Heart right ventricle (tissue), 16 donors: ENCODE data around the gene CLEC10A. TPM values are rescaled to one million over a fixed set of nuclear protein-coding genes. Genes with fewer than 3 reads are reported as not detected.
A peak's percentile ranks its signal among the peaks of the same experiment; 100 is the strongest.
"Not testable (repeated sequence)": the region's sequence is repeated elsewhere in the genome, so short reads cannot be mapped to it uniquely, and the experiment has no call there.

Experiments
- ATAC-seq, 8 donors: fragments of 200-7000 bp; cut with Tn5 transposase; one replicate each; pipeline ENCODE4 v1.9.1; 2020; ENCODE audit warnings: mild to moderate bottlenecking in 8 of 8, moderate library complexity in 8 of 8, moderate number of reproducible peaks in 1 of 8
- DNase-seq, 2 donors: peaks; one replicate each; pipeline ENCODE4 v3.0.0-alpha.2; 2020
- H3K27ac ChIP-seq, 10 donors: fragments of 200-600 bp; sonication (generic) in 2 of 10; one replicate each; pipeline versions ENCODE4 v1.5.0 to v1.8.0; 2020 to 2022; ENCODE audit warnings: mild to moderate bottlenecking in 3 of 10
- H3K27me3 ChIP-seq, 7 donors: fragments of 200-600 bp; one replicate each; pipeline ENCODE4 v1.8.0; 2021 to 2022; ENCODE audit warnings: mild to moderate bottlenecking in 2 of 7
- H3K36me3 ChIP-seq, 9 donors: fragments of 200-600 bp; sonication (generic) in 1 of 9; one replicate each; pipeline versions ENCODE4 v1.5.0 to v1.8.0; 2020 to 2022; ENCODE audit warnings: mild to moderate bottlenecking in 2 of 9
- H3K4me1 ChIP-seq, 9 donors: fragments of 200-600 bp; sonication (generic) in 1 of 9; one replicate each; pipeline versions ENCODE4 v1.5.0 to v1.8.0; 2020 to 2022; ENCODE audit warnings: mild to moderate bottlenecking in 4 of 9
- H3K4me3 ChIP-seq, 10 donors: fragments of 200-600 bp; sonication (generic) in 2 of 10; one replicate each; pipeline versions ENCODE4 v1.5.0 to v1.8.0; 2020 to 2022; ENCODE audit warnings: mild to moderate bottlenecking in 7 of 10, moderate library complexity in 2 of 10
- H3K9me3 ChIP-seq, 11 donors: fragments of 200-600 bp in 10 of 11; sonication (generic) in 2 of 11; one replicate each; pipeline versions ENCODE4 v1.5.0 to v1.8.0; 2013 to 2022; ENCODE audit warnings: mild to moderate bottlenecking in 2 of 11, control low read depth in 1 of 11, moderate library complexity in 1 of 11
- CTCF ChIP-seq, 9 donors: fragments of 200-600 bp; sonication (generic) in 2 of 9; IDR thresholded peaks; one replicate each; pipeline versions ENCODE4 v1.5.0 to v1.8.0; 2021 to 2022; ENCODE audit warnings: antibody characterized with exemption in 9 of 9, mild to moderate bottlenecking in 5 of 9, moderate library complexity in 1 of 9
- WGBS, 2 donors: extraction: QIAGEN DNeasy Blood & Tissue Kit; methylation state at CpG; one replicate each; pipeline ENCODE4 v1.1.7; 2013; ENCODE audit warnings: inconsistent platforms in 1 of 2; 5-methylcytosine and 5-hydroxymethylcytosine counted together
- intact Hi-C, 10 donors: fragments of 100-400 bp; cut with DNase I; formaldehyde crosslinking; loops; one replicate each; pipeline versions ENCODE4 v1.11.1 to v1.14.2; 2022
- polyA plus RNA-seq, 2 donors: library from polyadenylated mRNA; stranded (reverse); fragments of 200-250 nt; gene quantifications; one replicate each; pipeline ENCODE4 v1.2.3, GENCODE V29; 2013
- total RNA-seq, 10 donors: library from RNA; stranded (reverse); fragmentation: NEBNext Ultra II Directional in 3 of 10; extraction: Animal tissue kit (Norgen Biotek cat#: 25700) in 3 of 10; gene quantifications; one replicate each; pipeline versions ENCODE4 v1.2.1 to v1.2.4, GENCODE V29; 2021 to 2023
- donor health status: Arrhythmogenic right ventricular cardiomyopathy.
- donor health status: ischemic (EF 13 %, LVEDD 7.1; RV severe dilation, severe dysfunction).
- donor health status: healthy with polysubstance abuse.
- donor health status: DM: no; HTN: yes; CAD: no.
- donor health status: DM: no; HTN: no; CAD: no.
- donor health status: ischemic (EF 25% LVEDD 6.9; RV normal size, moderate dysfunction).
- donor health status: ischemic (EF 25% LVEDD 5.7; RV mildly dilated, moderate dysfunction).
- donor health status: healthy.
- donor health status: DM: yes; HTN: yes; CAD: no.
- donor health status: Ischemic cardiomyopathy.
- donor health status: ischemic (EF 35%, LVEDD 5.7; RV mildly dilated, moderate dysfunction).
- donor health status: nonischemic (EF 11% LVEDD 7.7; RV severe dilation, severe dysfunction).
- donor health status: DM: yes; HTN: yes; CAD: no.
- donor health status: PGD.
- donor health status: ischemic (EF 29% LVEDD 5.4; RV normal size, mild dysfunction).
- donor health status: nonischemic (EF 23%, LVEDD 6.1; RV moderate dilation, normal function).

CLEC10A gene
- total and polyA plus RNA-seq, 12 donors = 1.4 to 26.3 (median 2.3) TPM

GRCh38 chr17:7124923-7125322 lies 44.9 kb upstream of the CLEC10A start:
- Histone ChIP-seq H3K27ac (no peak overlapping the region), H3K27me3 (peaks cover 0 to 44% (median 26%) of the 10 kb centered on the region in 7 donors), H3K4me1 (peaks cover 0 to 37% (median 0%) of the 10 kb centered on the region in 9 donors), H3K4me3 (no peak overlapping the region), H3K9me3 (no peaks in the 10 kb centered on the region), H3K36me3 (no peaks in the 10 kb centered on the region)
- WGBS, 2 donors = 85 to 87% methylated on average over 5 of the region's 5 CpGs
- ATAC-seq (no peak), DNase-seq (no peak)
- no peak for TF ChIP-seq CTCF (IDR thresholded peaks at IDR 0.05)
- intact Hi-C loops = loop anchor here in 1 of 10 donors (5.0 kb wide), 1 partner anchor 43 kb away; the partner anchor contains the start of gene CLEC10A

- no peak for DNase-seq
- ATAC-seq = no peak
- no peak for TF ChIP-seq CTCF (IDR thresholded peaks at IDR 0.05)
- Histone ChIP-seq H3K9me3 (no peaks in the 10 kb centered on the region), H3K27me3 (peaks cover 0 to 43% (median 23%) of the 10 kb centered on the region in 7 donors), H3K4me1 (peaks cover 0 to 47% (median 0%) of the 10 kb centered on the region in 9 donors), H3K27ac (no peak overlapping the region), H3K4me3 (no peak overlapping the region), H3K36me3 (no peaks in the 10 kb centered on the region)
- WGBS, 2 donors = 85 to 90% methylated on average over 4 of the region's 4 CpGs
- intact Hi-C loops = loop anchor here in 1 of 10 donors (5.0 kb wide), 1 partner anchor 42 kb away; the partner anchor contains the start of gene CLEC10A
Observed at GRCh38 chr17:7123844-7124243, 43.8 kb upstream of the CLEC10A start.

- TF ChIP-seq CTCF (IDR thresholded peaks at IDR 0.05) = no peak
- H3K27ac ChIP-seq = peak overlapping the region in 1 of 10 donors; percentile 87
- peaks cover 0 to 2% (median 0%) of the 10 kb centered on the region in 11 donors for H3K9me3 ChIP-seq
- H3K4me1 ChIP-seq = peaks cover 0 to 50% (median 0%) of the 10 kb centered on the region in 9 donors
- H3K4me3 ChIP-seq = no peak overlapping the region
- H3K36me3 ChIP-seq = no peaks in the 10 kb centered on the region
- peaks cover 0 to 35% (median 24%) of the 10 kb centered on the region in 7 donors for H3K27me3 ChIP-seq
- intact Hi-C loops = loop anchor here in 1 of 10 donors (5.0 kb wide), 1 partner anchor 40 kb away; the partner anchor contains the start of gene CLEC10A
- DNase-seq (no peak), ATAC-seq (no peak)
- WGBS, 2 donors = 36 to 49% methylated on average over 4 of the region's 4 CpGs
Observed at GRCh38 chr17:7122381-7122780, 42.3 kb upstream of the CLEC10A start.

- intact Hi-C loops = loop anchor here in 1 of 10 donors (5.0 kb wide), 1 partner anchor 38 kb away; the partner anchor contains the start of gene CLEC10A
- not testable (repeated sequence) for H3K36me3 ChIP-seq, H3K9me3 ChIP-seq, DNase-seq, H3K4me3 ChIP-seq
- H3K4me1 ChIP-seq = peaks cover 0 to 55% (median 0%) of the 10 kb centered on the region in 9 donors
- H3K27ac ChIP-seq = peak overlapping the region in 4 of 10 donors; percentile 7 to 87 (median 8)
- WGBS, 2 donors = 76 to 77% methylated on average over 12 of the region's 12 CpGs
- H3K27me3 ChIP-seq = peaks cover 0 to 35% (median 24%) of the 10 kb centered on the region in 7 donors
- ATAC-seq = peak in 5 of 8 donors; percentile 41 to 61 (median 47)
Observed at GRCh38 chr17:7120635-7121034, 40.6 kb upstream of the CLEC10A start.

- intact Hi-C loops = loop anchor here in 1 of 10 donors (5.0 kb wide), 1 partner anchor 38 kb away; the partner anchor contains the start of gene CLEC10A
- H3K4me3 ChIP-seq = no peak overlapping the region
- TF ChIP-seq CTCF (IDR thresholded peaks at IDR 0.05) = no peak
- H3K27ac ChIP-seq = peak overlapping the region in 2 of 10 donors; percentile 9 to 87
- H3K9me3 ChIP-seq = peaks cover 0 to 4% (median 0%) of the 10 kb centered on the region in 11 donors
- WGBS, 2 donors = 47 to 64% methylated on average over 2 of the region's 2 CpGs
- peaks cover 0 to 35% (median 24%) of the 10 kb centered on the region in 7 donors for H3K27me3 ChIP-seq
- H3K4me1 ChIP-seq = peaks cover 0 to 57% (median 0%) of the 10 kb centered on the region in 9 donors
- no peak for ATAC-seq
- no peaks in the 10 kb centered on the region for H3K36me3 ChIP-seq
- no peak for DNase-seq
Observed at GRCh38 chr17:7120123-7120522, 40.1 kb upstream of the CLEC10A start.
